Stimulated activated CD8-positive, alpha-beta memory T cell treated with anti-CD3 and anti-CD28 coated beads, Interleukin-4, amount 100 ng/mL, for 4 hours (primary cell): ENCODE results near the gene PCBP3.
"Not testable (repeated sequence)": the region's sequence is repeated elsewhere in the genome, so short reads cannot be mapped to it uniquely, and the experiment has no call there.

Source experiments
- DNase-seq, 2 donors: peaks; one replicate each; pipeline ENCODE4 v3.0.0-alpha.2; 2020; ENCODE audit warnings: low read depth in 2 of 2, low spot score in 1 of 2

Gene PCBP3

DNA sequence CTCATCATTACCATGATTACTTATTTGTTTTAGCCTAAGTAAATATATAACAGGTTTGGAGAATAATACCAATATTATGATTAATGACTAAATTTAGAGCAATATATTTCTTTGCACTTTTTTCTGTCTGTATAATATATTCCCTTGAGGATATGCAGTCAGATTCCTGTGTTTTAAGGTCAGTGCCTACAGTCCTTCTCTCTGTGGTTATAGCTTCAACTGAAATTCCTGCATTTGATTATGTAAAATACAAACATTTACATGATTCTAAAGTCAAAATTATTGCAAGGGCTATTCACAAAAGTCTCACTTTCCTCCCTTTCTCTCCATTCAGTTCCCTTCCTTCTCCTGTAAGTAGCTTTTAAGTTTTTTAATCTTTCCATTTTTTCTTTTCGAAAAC lies 195.1 kb downstream of the PCBP3 start:
- DNase-seq: no peak

DNA sequence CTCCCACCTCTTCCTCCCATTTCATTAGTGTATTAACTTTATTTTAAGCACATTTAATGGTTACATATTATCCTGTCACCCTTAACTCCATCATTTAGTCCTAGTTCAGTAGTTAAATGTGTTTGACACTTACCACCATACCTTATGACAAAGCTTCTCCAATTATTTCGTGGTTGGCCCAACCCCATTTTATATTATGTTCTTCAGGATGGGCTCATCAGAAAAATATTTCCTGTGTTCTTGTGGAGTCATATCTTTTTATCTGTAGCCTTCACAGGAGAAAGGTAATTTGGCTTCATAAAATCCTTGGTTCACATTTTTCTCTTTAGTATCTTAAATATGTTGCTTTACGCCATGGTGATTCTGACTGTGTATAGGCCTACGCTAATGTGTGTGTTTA lies 195.7 kb downstream of the PCBP3 start:
- DNase-seq: no peak

DNA sequence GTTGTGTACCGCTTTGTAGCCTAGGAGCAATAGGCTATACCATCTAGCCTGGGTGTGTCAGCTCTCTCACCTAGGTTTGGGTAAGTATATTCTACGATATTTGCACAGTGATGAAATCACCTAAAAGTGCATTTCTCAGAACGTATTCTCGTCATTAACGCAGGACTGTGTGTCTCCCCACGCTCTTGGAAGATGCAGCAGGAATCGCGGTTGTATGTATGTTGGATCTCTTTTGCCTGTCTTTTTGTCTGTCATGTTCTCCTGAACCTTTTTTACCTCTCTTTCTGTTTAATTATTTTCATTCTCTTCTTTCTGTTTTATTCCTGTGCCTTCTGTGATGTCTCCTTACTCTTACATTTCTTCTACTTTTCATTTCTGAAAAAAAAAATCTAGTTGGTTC lies 197.5 kb downstream of the PCBP3 start:
- no peak for DNase-seq

DNA sequence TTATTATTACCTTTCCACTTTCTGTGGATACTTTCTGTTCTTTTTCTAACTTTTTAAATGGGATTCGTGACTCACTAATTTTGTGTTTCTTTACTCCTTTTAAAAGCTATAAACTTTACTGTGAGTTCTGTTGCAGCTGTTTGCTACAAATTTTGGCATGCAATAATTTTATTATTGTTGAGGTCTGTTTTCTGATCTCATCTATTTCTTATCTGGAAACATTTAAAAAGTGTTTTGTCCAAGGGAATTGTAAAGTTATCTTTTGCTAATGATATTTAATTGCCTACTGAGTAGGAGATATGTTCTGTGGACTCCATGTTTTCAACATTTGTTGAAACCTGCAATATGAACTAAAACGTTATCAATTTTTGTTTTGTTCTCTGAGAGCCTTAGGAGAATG lies 199.9 kb downstream of the PCBP3 start:
- DNase-seq: no peak

DNA sequence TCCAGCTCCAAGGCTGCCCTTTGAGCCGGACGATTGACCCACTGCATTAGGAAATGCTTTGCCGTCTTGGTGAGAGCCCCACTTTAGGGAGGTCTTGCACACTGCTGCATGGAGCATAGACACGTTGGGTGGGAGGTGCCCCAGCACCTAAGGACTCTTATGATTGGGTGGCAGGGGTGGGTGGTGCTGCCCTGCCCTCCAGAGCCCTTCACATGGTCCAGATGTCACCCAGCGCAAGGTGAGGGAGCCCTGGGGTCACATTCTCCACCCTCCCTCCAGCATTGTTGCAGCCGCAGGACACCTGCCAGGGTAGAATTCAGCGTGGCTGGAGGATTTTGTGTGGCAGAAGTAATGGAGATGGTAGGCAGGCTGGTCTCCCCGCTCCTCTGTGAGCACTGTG lies 200.7 kb downstream of the PCBP3 start:
- DNase-seq: no peak

DNA sequence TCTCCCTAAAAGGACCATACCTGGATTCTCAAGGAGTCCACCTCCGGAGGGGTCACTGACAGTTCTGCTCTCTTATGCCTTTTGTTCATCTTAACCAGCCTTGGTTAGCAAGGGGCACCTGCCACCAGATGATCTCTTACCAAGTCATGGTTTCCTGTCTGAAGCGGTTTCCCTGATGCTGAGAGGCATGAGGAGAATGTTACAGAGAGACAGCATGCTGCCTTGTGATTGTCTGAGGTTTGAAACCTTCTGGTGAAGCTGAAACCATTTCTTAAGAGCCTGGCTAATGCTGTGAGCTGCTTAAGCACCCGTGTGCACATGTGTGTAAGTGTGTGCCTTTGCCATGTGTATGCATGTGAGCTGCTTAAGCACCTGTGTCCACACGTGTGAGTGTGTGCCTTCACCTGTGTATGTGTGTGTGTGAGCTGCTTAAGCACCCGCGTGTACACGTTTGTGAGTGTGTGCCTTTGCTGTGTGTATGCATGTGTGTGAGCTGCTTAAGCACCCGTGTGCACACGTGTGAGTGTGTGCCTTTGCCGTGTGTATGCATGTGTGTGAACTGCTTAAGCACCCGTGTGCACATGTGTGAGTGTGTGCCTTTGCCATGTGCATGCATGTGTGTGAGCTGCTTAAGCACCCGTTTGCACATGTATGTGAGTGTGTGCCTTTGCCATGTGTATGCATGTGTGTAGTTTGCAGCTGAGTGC lies 201.7 kb downstream of the PCBP3 start:
- DNase-seq: no peak

DNA sequence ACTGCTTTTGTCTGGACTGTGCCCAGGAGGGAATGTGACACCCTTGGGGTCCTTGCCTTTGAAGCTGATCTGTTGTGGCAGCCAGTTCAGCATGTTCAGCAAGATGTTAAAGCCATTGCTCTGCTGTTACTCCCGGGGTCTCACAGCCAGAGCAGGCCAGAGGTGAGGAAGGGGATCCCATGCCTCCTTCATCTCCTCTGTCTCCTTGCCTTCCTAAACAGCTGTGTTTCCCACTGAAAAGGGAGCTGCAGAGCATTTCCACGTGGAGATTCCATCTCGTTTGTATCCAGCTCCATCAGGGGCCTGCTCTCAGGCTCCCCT lies 202.2 kb downstream of the PCBP3 start:
- DNase-seq: no peak

DNA sequence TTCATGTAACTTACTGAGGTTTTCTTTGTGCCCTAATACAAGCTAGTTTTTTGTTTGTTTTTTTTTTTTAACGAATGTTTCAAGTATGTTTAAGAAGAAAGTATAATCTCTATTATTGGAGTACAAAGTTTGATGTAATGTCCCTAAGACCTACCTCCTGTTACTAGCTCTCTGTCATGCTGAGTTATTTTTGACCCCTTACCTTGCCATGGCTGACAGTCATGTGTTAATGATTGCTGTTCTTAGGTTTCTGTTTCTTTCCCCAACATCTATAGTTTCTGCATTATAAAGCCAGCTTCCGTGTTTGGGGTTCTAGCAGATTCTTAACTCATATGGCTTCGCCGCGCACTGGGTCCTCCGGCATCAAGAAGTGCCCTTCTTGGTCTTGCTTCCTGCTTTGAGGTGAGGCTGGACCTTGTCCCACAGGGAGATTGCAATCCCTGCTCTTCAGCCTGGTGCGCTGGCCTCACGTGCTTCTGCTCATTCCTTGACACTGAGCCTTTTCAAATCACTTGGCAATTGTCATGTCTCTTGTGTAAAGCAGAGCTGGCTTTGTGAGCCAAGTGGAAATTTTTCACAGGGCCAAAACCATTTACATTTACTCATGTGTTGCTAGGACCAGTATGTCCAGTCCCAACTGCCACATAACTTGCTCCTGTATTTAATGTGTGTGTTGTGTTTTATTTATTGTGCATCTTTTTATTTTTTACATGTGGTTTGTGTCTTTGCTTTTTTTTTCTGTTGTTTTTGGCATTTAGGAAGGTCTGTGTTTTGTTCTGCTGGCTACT lies 203.0 kb downstream of the PCBP3 start:
- DNase-seq: no peak

DNA sequence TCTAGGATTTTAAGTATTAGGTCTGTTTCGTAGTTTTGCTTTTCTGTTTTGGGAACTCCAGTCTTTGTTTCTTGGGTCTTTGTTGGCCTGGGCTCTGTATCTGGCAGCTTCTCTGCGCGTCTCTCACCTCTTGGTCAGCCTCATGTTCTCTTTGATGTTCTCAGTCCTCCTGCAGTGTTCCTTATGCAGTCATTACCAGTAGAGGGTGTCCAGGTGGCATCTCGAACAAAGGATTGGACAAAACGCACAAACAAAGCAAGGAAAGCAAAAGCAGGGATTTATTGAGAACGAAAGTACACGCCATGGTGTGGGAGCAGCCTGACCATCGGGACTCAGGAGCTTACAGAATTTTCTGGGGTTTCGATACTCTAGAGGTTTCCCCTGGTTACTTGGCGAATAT lies 204.3 kb downstream of the PCBP3 start:
- no peak for DNase-seq

DNA sequence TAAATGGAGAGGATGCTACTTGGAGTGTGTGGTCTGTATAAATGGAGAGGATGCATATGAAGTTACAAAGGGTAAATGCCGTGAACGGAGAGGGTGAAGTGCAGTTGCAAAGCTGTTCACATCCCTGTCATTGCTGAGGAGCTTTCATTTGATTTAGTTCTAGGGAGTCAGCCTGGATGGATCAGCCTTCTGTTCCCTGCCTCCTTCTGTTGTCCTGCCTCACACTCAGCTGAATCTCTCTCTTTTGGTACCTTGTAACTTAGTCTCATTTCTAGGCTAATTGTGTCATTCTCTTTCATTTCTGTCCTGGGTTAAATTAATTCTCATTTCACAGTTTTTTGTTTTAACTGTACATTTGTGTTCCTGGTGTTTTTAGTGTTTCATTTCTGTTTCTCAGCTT lies 204.8 kb downstream of the PCBP3 start:
- DNase-seq: no peak

DNA sequence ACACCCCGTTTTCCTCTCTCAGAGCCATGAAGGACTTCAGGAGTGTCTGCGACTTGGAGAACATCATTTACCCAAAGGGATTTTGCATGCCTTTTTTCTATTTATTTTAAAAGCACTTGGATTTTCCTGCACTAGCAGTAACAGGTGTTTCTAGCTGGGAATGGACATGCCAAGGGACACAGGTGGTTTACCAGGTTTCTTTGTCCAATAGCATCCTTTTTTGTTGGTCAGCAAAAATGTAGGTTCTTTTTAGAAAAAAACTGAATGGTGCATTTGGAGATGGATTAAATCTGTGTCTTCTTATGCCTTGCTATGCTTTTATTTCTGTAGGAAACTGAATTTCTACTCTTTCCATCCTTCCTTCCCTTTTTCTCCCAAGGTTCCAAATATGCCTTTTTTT lies 205.3 kb downstream of the PCBP3 start:
- DNase-seq: no peak

DNA sequence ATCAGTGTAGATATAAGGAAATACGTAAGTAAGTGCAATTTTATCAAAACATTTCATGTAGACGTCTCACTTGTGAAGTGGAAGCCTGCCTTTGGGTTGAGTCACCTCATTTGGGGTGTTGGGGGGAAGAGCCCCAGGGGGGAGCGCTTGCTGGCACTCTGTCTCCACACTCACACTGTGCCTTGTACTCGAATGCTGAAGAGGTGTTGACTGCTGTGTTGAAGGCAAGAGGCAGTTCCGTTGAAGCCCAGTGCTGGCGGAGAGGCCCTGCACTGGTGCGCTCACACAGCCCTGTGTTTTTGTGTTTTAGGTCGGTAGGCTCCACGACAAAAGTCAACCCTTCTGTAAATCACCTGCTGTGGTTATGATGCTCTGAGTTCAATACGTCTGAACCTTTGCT lies 206.1 kb downstream of the PCBP3 start:
- no peak for DNase-seq

DNA sequence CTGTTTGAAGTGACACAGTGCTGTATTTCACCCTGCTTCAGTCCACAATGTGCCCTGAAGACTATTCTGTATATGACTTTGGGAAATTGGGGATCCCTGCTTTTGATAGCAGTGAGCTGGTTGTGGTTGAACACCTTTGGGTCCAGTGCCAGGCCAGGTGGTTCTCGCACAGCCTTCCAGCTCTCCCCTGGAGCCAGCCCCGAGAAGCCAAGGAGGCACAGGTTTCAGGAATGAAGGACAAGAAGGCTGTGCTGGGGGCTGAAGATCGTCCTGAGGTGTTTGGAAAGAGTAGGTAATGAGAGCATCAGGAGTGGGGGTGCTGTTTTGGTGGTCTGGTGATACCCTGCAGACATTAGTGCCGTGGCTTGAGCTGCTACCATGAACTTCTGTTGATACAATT lies 206.7 kb downstream of the PCBP3 start:
- DNase-seq: no peak

DNA sequence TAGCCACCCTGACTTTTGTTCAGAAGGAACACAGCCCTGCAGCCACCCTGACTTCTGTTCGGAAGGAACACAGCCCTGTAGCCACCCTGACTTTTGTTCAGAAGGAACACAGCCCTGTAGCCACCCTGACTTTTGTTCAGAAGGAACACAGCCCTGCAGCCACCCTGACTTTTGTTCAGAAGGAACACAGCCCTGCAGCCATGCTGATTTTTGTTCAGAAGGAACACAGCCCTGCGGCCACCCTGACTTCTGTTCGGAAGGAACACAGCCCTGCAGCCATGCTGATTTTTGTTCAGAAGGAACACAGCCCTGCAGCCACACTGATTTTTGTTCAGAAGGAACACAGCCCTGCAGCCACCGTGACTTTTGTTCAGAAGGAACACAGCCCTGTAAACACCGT lies 208.9 kb downstream of the PCBP3 start:
- not testable (repeated sequence) for DNase-seq

DNA sequence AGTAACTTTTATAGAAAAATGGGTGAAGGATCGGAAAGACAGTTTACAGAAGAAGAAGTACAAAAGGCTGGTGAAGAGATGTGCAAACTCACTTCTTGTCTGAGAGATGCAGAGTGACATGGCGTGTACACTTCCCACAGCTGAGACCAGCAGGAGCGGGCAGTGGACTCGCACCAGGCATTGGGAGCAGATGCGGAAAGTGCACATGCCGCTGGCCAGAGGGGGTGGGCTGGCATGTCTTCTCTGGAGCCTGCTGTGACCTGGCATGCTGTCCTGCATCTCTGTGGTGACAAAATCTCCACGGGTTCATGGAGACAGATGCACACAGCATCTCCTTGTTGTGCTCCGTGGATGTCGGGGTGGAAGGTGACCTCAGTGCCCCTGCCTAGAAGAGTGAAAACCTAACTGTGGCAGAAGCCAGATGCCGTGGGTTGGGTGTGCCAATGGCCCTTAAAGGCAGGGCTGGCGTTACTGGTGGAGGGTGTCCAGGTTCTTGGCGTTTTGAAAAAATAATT lies 209.4 kb downstream of the PCBP3 start:
- no peak for DNase-seq

DNA sequence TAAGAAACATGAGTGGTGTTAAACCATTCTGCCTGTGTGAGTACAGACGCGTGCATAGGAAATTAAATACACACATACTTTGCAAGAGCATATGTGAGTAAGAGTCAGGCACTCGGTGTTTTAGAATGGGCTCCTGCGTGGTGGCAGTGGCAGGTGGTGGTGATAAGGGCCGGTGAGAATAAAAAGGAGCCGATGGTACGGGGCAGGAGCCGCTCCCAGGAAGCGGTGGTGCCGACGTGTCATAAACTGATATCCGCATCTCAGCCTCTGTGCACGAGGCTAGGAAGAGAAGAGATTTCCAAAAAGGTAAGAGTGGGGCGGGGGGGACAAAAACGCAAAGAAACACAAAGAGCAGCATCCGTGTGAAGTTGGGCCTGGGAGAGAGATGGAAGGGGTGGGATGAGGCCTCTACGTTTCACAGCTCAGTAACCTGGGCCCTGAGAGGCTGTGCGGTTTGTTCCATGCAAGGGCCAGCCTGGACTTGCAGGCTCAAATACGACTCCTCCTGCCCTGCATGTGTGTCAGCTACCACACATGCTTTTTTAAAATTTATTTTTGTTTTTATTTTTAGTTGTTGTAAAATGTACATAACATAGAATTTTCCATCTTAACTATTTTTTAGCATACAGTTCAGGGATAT lies 210.3 kb downstream of the PCBP3 start:
- no peak for DNase-seq

DNA sequence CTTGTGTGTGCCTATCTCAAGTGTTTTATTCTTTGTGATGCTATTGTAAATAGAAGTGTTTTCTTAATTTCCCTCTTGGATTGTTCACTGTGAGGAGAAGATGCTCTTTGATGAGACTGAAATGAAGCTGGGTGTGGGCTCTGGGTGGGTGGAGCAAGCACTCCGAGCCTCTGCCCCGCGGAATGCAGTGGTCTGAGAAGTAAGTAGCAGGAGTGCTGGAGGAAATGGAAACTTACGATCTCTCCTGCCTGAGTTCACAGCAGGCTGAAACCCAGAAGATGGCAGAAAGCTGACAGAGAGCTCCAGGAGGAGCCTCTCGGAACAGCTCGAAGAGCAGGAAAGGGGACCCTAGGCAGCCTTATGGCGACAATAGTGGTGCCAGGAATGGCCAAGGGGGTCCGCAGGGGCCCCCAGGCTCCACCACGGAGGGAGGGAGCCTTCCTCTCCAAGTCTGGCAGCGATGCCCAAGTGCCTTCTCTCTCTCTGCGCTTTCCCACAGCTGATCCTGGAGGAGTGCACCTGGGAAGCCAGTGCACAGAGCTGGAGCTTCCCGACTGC lies 211.2 kb downstream of the PCBP3 start:
- DNase-seq: no peak

DNA sequence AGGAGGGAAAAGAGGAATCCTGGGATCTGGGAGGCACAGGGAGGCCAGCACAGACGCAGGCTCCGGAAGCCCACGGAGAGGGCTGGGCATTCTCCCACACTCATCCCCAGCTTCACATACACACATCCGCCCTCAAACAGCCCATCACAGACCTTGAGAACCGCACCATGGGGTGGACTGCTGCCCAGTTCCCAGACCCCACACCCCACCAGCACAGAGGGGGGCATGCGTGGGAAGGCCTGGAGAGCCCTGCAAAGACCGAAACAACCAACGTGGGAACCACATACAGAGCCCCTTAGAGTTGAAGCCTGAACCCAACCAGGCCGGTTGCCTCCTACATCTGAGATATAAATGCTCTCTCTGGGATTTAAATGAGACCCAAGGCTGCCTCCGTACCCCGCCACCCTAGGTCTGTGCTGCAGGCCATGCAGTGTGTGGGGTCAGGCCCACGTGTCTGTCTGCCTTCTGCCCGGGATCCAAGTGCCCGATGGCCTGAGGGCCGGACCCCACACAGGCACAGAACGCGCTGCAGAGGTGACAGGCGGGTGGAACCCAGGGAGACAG lies 211.8 kb downstream of the PCBP3 start:
- DNase-seq: no peak

DNA sequence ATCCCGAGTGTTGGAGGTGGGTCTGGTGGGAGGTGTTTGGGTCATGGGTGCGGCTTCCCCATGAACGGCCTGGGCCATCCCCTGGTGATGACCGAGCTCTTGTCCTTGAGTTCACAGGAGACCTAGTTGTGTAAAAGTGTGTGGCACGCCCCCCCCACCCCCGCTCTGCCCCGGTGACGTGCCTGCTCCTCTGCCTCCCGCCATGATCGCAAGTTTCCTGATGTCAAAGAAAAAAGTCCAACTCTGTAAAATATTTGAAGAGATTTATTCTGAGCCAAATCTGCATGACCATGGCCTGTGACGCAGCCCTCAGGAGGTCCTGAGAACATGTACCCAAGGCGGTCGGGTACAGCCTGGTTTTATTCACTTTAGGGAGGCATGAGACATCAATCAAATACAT lies 212.9 kb downstream of the PCBP3 start:
- DNase-seq: no peak

DNA sequence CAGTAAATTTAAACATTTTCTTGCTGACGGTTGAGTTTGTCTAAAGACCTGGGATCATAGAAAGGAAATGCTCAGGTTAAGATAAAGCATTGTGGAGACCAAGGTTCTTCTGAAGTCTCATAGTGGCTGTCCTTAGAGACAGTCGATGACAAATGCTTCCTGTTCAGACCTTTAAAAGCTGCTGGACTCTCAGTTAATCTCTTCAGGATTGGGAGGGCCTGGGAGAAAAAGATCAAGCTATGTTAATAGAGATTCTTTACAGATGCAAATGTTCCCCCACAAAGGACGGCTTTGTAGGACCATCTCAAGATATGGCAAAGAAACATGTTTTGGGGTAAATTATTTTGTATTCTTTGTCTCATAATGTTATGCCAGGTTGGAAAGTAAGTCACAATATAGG lies 213.4 kb downstream of the PCBP3 start:
- no peak for DNase-seq

DNA sequence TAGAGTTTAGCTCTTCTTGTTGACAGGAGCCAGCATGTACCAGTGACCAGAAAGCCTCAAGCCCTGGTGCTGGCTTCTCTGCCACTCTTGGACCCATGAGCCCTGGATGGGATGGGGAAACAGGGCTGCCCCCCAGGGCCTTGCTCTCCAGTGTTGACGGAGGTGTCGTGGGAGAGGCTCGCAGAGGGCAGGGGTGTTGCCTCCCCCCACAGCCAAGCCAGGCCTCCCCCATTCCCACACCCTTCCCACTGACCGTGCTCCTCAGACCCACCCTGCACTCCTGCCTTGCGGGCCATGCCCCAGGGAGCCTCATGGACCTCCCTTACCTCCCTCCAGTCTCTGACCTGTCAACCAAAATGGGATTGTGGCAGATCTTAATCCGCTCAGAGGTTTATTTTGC lies 214.2 kb downstream of the PCBP3 start:
- no peak for DNase-seq

DNA sequence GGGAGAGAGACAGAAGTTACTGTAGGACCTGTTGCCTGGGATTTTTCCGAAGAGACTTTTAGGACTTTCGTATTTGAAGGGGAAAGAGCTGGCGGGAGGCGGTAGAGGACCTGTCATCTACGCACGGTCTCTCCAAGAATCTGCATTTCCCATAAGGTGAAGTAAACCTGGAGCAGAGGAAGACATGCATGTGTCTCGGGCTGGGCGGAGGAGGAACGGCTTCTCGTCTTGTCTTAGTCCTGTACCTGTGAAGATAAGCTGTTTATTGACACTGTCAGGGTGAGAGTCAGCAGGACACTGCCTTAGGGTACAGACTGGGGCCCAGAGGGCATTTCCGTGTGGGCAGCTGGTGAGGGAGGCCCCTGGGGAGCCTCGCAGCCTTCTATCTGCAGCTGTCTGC lies 214.7 kb downstream of the PCBP3 start:
- DNase-seq: no peak
